ENCODE results near the gene TFAM. TPM values are rescaled to one million over a fixed set of nuclear protein-coding genes. Genes with fewer than 3 reads are reported as not detected.

Gene TFAM
- 18.8 and 19.7 TPM in 2 replicates for total RNA-seq

DNA sequence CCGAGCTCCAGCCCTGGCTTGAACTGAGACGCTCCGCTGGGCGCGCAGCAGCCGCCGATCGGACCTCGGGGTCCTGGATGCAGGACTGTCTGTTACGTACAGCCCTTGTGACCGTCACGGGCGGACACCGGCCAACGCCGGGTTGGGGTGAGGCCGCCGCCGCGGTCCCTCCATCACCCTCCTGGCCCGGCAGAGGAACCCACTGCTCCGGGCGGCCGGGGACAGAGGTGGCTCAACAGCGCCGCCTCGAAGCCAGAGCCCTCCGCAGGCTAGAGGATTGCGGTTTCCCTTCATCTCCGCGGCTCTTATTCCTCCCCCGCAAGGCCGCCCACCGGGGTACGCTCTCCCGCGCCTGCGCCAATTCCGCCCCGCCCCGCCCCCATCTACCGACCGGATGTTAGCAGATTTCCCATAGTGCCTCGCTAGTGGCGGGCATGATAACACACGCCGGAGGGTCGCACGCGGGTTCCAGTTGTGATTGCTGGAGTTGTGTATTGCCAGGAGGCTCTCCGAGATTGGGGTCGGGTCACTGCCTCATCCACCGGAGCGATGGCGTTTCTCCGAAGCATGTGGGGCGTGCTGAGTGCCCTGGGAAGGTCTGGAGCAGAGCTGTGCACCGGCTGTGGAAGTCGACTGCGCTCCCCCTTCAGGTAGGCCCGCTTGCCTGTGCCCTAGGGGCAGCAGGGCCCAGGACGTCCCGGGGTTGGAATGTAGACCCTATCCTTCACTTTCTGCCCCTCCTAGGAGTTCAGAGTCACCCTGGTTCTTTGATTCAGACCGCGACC, at the start of gene TFAM:
Gene TFAM, plus strand, starts transcription at position 412 of the 785 bp plus-strand sequence. Its CDS starts 138 bp downstream, at position 550.
- Histone ChIP-seq H3K9me3 (ENCODE audit: low read depth, low read length) (no peaks in the 10 kb centered on the region), H4K20me1 (ENCODE audit: insufficient read depth, low read length) (no peaks in the 10 kb centered on the region), H3K27ac (ENCODE audit: low read depth, low read length) (peak within 1 kb of the TSS; percentile 88), H3K4me3 (ENCODE audit: insufficient read depth, low read length) (peak within 1 kb of the TSS; percentile 94), H3K4me1 (ENCODE audit: insufficient read depth, low read length) (peaks cover 8% of the 10 kb centered on the region), H3K4me2 (ENCODE audit: insufficient read depth, low read length) (peak within 1 kb of the TSS; percentile 81), H3K79me2 (ENCODE audit: insufficient read depth, low read length) (peaks cover 43% of the 10 kb centered on the region), H2AFZ (ENCODE audit: low read length) (peak within 1 kb of the TSS; percentile 96), H3K27me3 (ENCODE audit: insufficient read depth, low read length) (no peaks in the 10 kb centered on the region), H3K36me3 (ENCODE audit: insufficient read depth, low read length) (peaks cover 23% of the 10 kb centered on the region)
- TF ChIP-seq CTCF (IDR thresholded peaks at IDR 0.05; ENCODE audit: extremely low read depth, low read depth, low read length) = peak; percentile 50
- DNase-seq (ENCODE audit: insufficient read length, low spot score, missing footprints) = peak; percentile 97

DNA sequence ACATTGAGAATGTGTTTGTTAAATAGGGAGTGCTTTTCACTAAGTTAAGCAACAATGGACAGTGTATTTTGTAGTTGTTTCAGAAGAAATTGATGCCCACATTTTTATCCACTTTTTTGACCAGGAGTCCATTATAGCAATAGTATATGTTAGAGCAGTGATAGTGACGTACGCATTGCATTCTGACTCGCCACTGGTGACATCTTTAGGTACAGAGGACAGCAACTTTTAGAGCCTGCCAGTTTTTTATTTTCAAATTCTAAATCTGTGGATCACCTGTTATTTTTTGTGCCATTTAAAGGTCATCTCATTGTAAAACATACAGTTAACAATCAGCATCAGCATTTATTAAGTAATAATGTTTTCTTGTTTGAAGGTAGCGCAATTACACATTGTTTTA, 49.0 kb upstream of the TFAM start:
- H3K79me2 ChIP-seq (ENCODE audit: insufficient read depth, low read length) = peaks cover 42% of the 10 kb centered on the region
- peak overlapping the region; percentile 96 for H3K4me2 ChIP-seq (ENCODE audit: insufficient read depth, low read length)
- peak overlapping the region; percentile 91 for H3K4me3 ChIP-seq (ENCODE audit: insufficient read depth, low read length)
- H3K27ac ChIP-seq (ENCODE audit: low read depth, low read length) = no peak overlapping the region
- H3K9me3 ChIP-seq (ENCODE audit: low read depth, low read length) = no peaks in the 10 kb centered on the region
- H2AFZ ChIP-seq (ENCODE audit: low read length) = no peak overlapping the region
- TF ChIP-seq CTCF (IDR thresholded peaks at IDR 0.05; ENCODE audit: extremely low read depth, low read depth, low read length) = no peak
- H4K20me1 ChIP-seq (ENCODE audit: insufficient read depth, low read length) = peaks cover 9% of the 10 kb centered on the region
- H3K4me1 ChIP-seq (ENCODE audit: insufficient read depth, low read length) = peaks cover 7% of the 10 kb centered on the region
- no peak for DNase-seq (ENCODE audit: insufficient read length, low spot score, missing footprints)
- peaks cover 6% of the 10 kb centered on the region for H3K27me3 ChIP-seq (ENCODE audit: insufficient read depth, low read length)
- H3K36me3 ChIP-seq (ENCODE audit: insufficient read depth, low read length) = no peaks in the 10 kb centered on the region

GRCh38 chr10:58341422-58341821, 43.8 kb upstream of the TFAM start:
- TF ChIP-seq CTCF (IDR thresholded peaks at IDR 0.05; ENCODE audit: extremely low read depth, low read depth, low read length) = no peak
- no peak overlapping the region for H2AFZ ChIP-seq (ENCODE audit: low read length)
- no peaks in the 10 kb centered on the region for H4K20me1 ChIP-seq (ENCODE audit: insufficient read depth, low read length)
- no peaks in the 10 kb centered on the region for H3K9me3 ChIP-seq (ENCODE audit: low read depth, low read length)
- no peaks in the 10 kb centered on the region for H3K36me3 ChIP-seq (ENCODE audit: insufficient read depth, low read length)
- H3K27me3 ChIP-seq (ENCODE audit: insufficient read depth, low read length) = no peaks in the 10 kb centered on the region
- no peak overlapping the region for H3K27ac ChIP-seq (ENCODE audit: low read depth, low read length)
- no peaks in the 10 kb centered on the region for H3K4me1 ChIP-seq (ENCODE audit: insufficient read depth, low read length)
- H3K4me2 ChIP-seq (ENCODE audit: insufficient read depth, low read length) = no peak overlapping the region
- H3K4me3 ChIP-seq (ENCODE audit: insufficient read depth, low read length) = no peak overlapping the region
- peaks cover 44% of the 10 kb centered on the region for H3K79me2 ChIP-seq (ENCODE audit: insufficient read depth, low read length)
- DNase-seq (ENCODE audit: insufficient read length, low spot score, missing footprints) = no peak

DNA sequence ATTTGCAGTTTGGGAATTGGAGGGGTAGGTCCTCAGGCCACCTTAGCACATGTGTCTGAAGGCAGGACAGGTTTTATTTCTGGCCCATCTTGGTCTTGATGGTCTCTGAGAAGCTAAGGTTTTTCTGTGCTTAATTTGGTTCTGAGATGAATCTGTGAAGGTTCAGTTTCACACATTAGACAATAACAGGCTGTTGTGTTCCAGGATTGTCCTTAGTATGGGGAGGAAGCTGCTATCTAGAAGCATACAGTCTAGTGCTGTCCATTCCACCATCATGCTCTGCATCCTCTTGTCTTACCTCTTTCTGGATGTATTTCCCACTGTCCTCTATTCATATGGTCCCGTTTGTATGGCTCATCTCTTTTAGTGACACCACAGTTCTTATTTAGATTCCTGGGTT, 43.3 kb upstream of the TFAM start:
- H3K4me1 ChIP-seq (ENCODE audit: insufficient read depth, low read length) = no peaks in the 10 kb centered on the region
- H3K36me3 ChIP-seq (ENCODE audit: insufficient read depth, low read length) = no peaks in the 10 kb centered on the region
- no peak overlapping the region for H2AFZ ChIP-seq (ENCODE audit: low read length)
- H3K4me2 ChIP-seq (ENCODE audit: insufficient read depth, low read length) = no peak overlapping the region
- H3K79me2 ChIP-seq (ENCODE audit: insufficient read depth, low read length) = peaks cover 44% of the 10 kb centered on the region
- no peak overlapping the region for H3K27ac ChIP-seq (ENCODE audit: low read depth, low read length)
- no peak for TF ChIP-seq CTCF (IDR thresholded peaks at IDR 0.05; ENCODE audit: extremely low read depth, low read depth, low read length)
- no peaks in the 10 kb centered on the region for H3K9me3 ChIP-seq (ENCODE audit: low read depth, low read length)
- DNase-seq (ENCODE audit: insufficient read length, low spot score, missing footprints) = no peak
- no peak overlapping the region for H3K4me3 ChIP-seq (ENCODE audit: insufficient read depth, low read length)
- H3K27me3 ChIP-seq (ENCODE audit: insufficient read depth, low read length) = no peaks in the 10 kb centered on the region
- H4K20me1 ChIP-seq (ENCODE audit: insufficient read depth, low read length) = no peaks in the 10 kb centered on the region
